Common myeloid progenitor, CD34-positive (primary cell): ENCODE data around the gene SOS1.

ENCODE experiments used
- CTCF ChIA-PET: fragments of 350-600 bp; sonication (Branson Sonifier 250); formaldehyde crosslinking; loops from one replicate; lab custom pipeline; 2021; ENCODE audit warnings: antibody characterized with exemption; lab: Charles Lee
- POLR2A ChIA-PET: fragments of 350-600 bp; sonication (Branson Sonifier 250); formaldehyde crosslinking; loops from one replicate; lab custom pipeline; 2021; ENCODE audit warnings: antibody characterized with exemption; lab: Charles Lee
- DNase-seq, 3 donors: peaks; one replicate each; pipeline versions ENCODE4 v3.0.0 to v3.0.0-alpha.2; 2013
- H3K27ac ChIP-seq, 2 experiments: 1 replicate in 1 of 2; 2 replicates in 1 of 2; pipeline ENCODE4 v1.7.0; 2013; ENCODE audit warnings: inconsistent platforms in 2 of 2, low read length in 2 of 2, mild to moderate bottlenecking in 2 of 2, low read depth in 1 of 2, moderate library complexity in 1 of 2; ENCODE audit not compliant: severe bottlenecking in 2 of 2, insufficient read depth in 1 of 2, poor library complexity in 1 of 2
- H3K27me3 ChIP-seq, 5 experiments: replicated peaks in 2 of 5; 1 replicate in 3 of 5; 2 replicates in 2 of 5; pipeline versions ENCODE4 v1.6.1 to v1.7.0; 2013; ENCODE audit warnings: low read length in 4 of 5, mild to moderate bottlenecking in 2 of 5, moderate library complexity in 2 of 5, inconsistent platforms in 1 of 5; ENCODE audit not compliant: insufficient read depth in 5 of 5, control insufficient read depth in 4 of 5
- H3K36me3 ChIP-seq, 4 experiments: 1 replicate in 2 of 4; 2 replicates in 2 of 4; pipeline versions ENCODE4 v1.6.1 to v1.7.0; 2013; ENCODE audit warnings: low read length in 3 of 4, control low read depth in 1 of 4, mild to moderate bottlenecking in 1 of 4; ENCODE audit not compliant: control insufficient read depth in 4 of 4, insufficient read depth in 4 of 4
- H3K4me1 ChIP-seq, 4 experiments: 1 replicate in 3 of 4; 2 replicates in 1 of 4; pipeline versions ENCODE4 v1.6.1 to v1.7.1; 2013; ENCODE audit warnings: low read length in 3 of 4, mild to moderate bottlenecking in 3 of 4, control low read depth in 1 of 4, inconsistent platforms in 1 of 4, moderate library complexity in 1 of 4; ENCODE audit not compliant: control insufficient read depth in 4 of 4, insufficient read depth in 4 of 4; ENCODE audit errors: control extremely low read depth in 1 of 4
- H3K4me3 ChIP-seq, 7 experiments: 1 replicate in 4 of 7; 2 replicates in 3 of 7; pipeline versions ENCODE4 v1.5.1 to v1.7.0; 2013; ENCODE audit warnings: mild to moderate bottlenecking in 7 of 7, low read length in 6 of 7, moderate library complexity in 6 of 7, inconsistent platforms in 2 of 7, low read depth in 2 of 7, control low read depth in 1 of 7; ENCODE audit not compliant: insufficient read depth in 4 of 7, control insufficient read depth in 1 of 7; ENCODE audit errors: extremely low read depth in 1 of 7
- H3K9me3 ChIP-seq, 5 experiments: 1 replicate in 4 of 5; 2 replicates in 1 of 5; pipeline versions ENCODE4 v1.6.1 to v1.7.1; 2013; ENCODE audit warnings: low read length in 4 of 5, mild to moderate bottlenecking in 2 of 5, inconsistent platforms in 1 of 5, low read depth in 1 of 5, moderate library complexity in 1 of 5; ENCODE audit not compliant: control insufficient read depth in 4 of 5, insufficient read depth in 2 of 5; ENCODE audit errors: control extremely low read depth in 1 of 5
- WGBS: methylation state at CpG from one replicate; pipeline ENCODE4 v1.1.5; 2013; ENCODE audit not compliant: insufficient coverage; 5-methylcytosine and 5-hydroxymethylcytosine counted together

SOS1 gene

GRCh38 chr2:39128919-39129391 is 8.1 kb upstream of the SOS1 start:
- Histone ChIP-seq H3K4me1 (peaks cover 10 to 22% (median 16%) of the 10 kb centered on the region in 4 experiments), H3K27ac (no peak overlapping the region), H3K27me3 (no peaks in the 10 kb centered on the region), H3K9me3 (no peaks in the 10 kb centered on the region), H3K4me3 (peak overlapping the region in 1 of 7 experiments; percentile 10), H3K36me3 (no peaks in the 10 kb centered on the region)
- ChIA-PET POLR2A (no interaction called here), CTCF (interaction anchor here (1.3 kb wide), 1 partner anchor 100 kb away, joined by 3 read pairs; no protein-coding TSS in a partner anchor)
- peak in 2 of 3 donors; percentile 71 to 72 for DNase-seq
- no CpG with 5 or more reads among the region's 1 CpG for WGBS

- Histone ChIP-seq H3K4me3 (no peak overlapping the region), H3K4me1 (peaks cover 14 to 32% (median 26%) of the 10 kb centered on the region in 4 experiments), H3K27ac (no peak overlapping the region), H3K36me3 (no peaks in the 10 kb centered on the region), H3K27me3 (no peaks in the 10 kb centered on the region), H3K9me3 (no peaks in the 10 kb centered on the region)
- peak in 2 of 3 donors; percentile 59 to 72 for DNase-seq
- ChIA-PET POLR2A (interaction anchor here (0.6 to 0.7 kb wide), 3 partner anchors 110 to 606 kb away, joined by 3 to 4 read pairs (median 3); no protein-coding TSS in a partner anchor), CTCF (interaction anchor here (0.6 to 1.3 kb wide), 3 partner anchors 10 to 101 kb away, joined by 3 read pairs; no protein-coding TSS in a partner anchor)
- no CpG with 5 or more reads among the region's 1 CpG for WGBS
Measured at GRCh38 chr2:39127973-39128372, 7.1 kb upstream of the SOS1 start.

GRCh38 chr2:39124746-39125057 is 3.9 kb upstream of the SOS1 start:
- DNase-seq: no peak
- WGBS: 1% methylated on average over 10 of the region's 10 CpGs

GRCh38 chr2:39124000-39124745 is 3.3 kb upstream of the SOS1 start:
- POLR2A ChIA-PET: interaction anchor here (0.6 to 1.0 kb wide), 3 partner anchors 35 to 104 kb away, joined by 3 to 6 read pairs (median 4); no protein-coding TSS in a partner anchor
- peaks cover 27 to 55% (median 41%) of the 10 kb centered on the region in 4 experiments for H3K4me1 ChIP-seq
- H3K27ac ChIP-seq: peak overlapping the region; percentile 74 to 94
- 0% methylated on average over 56 of the region's 58 CpGs for WGBS
- DNase-seq: peak; percentile 99 to 100 (median 100)
- H3K9me3 ChIP-seq: no peaks in the 10 kb centered on the region
- H3K4me3 ChIP-seq: peak overlapping the region; percentile 58 to 96 (median 94)
- H3K27me3 ChIP-seq: no peaks in the 10 kb centered on the region
- CTCF ChIA-PET: interaction anchor here (0.6 to 1.4 kb wide), 14 partner anchors 9 to 603 kb away, joined by 3 to 6 read pairs (median 4); no protein-coding TSS in a partner anchor
- no peaks in the 10 kb centered on the region for H3K36me3 ChIP-seq

More at GRCh38 chr2:39124746-39125057, 3.9 kb upstream of the SOS1 start:
- Histone ChIP-seq H3K36me3 (no peaks in the 10 kb centered on the region), H3K27ac (peak overlapping the region; percentile 66 to 89), H3K9me3 (no peaks in the 10 kb centered on the region), H3K27me3 (no peaks in the 10 kb centered on the region), H3K4me3 (peak overlapping the region; percentile 58 to 96 (median 90)), H3K4me1 (peaks cover 25 to 52% (median 39%) of the 10 kb centered on the region in 4 experiments)
- ChIA-PET CTCF (interaction anchor here (1.0 to 1.4 kb wide), 12 partner anchors 9 to 105 kb away, joined by 3 to 6 read pairs (median 4); no protein-coding TSS in a partner anchor), POLR2A (interaction anchor here (0.6 to 1.0 kb wide), 3 partner anchors 36 to 103 kb away, joined by 3 to 6 read pairs (median 4); no protein-coding TSS in a partner anchor)

- peak overlapping the region; percentile 58 to 94 (median 86) for H3K4me3 ChIP-seq
- ChIA-PET POLR2A (interaction anchor here (0.9 kb wide), 1 partner anchor 93 kb away, joined by 4 read pairs; no protein-coding TSS in a partner anchor), CTCF (interaction anchor here (0.6 to 1.4 kb wide), 9 partner anchors 12 to 602 kb away, joined by 3 to 6 read pairs (median 4); no protein-coding TSS in a partner anchor)
- H3K36me3 ChIP-seq: no peaks in the 10 kb centered on the region
- 73% methylated on average over 20 of the region's 25 CpGs for WGBS
- no peaks in the 10 kb centered on the region for H3K27me3 ChIP-seq
- no peak for DNase-seq
- H3K4me1 ChIP-seq: peaks cover 31 to 60% (median 43%) of the 10 kb centered on the region in 4 experiments
- H3K9me3 ChIP-seq: no peaks in the 10 kb centered on the region
- H3K27ac ChIP-seq: peak overlapping the region; percentile 74 to 94
Measured at GRCh38 chr2:39123436-39123999, 2.7 kb upstream of the SOS1 start.

- ChIA-PET CTCF (interaction anchor here (0.8 to 4.6 kb wide), 6 partner anchors 56 to 107 kb away, joined by 3 to 51 read pairs (median 4); no protein-coding TSS in a partner anchor), POLR2A (no interaction called here)
- H3K27me3 ChIP-seq: no peaks in the 10 kb centered on the region
- peaks cover 32 to 65% (median 46%) of the 10 kb centered on the region in 4 experiments for H3K4me1 ChIP-seq
- H3K36me3 ChIP-seq: peaks cover 0 to 6% (median 3%) of the 10 kb centered on the region in 4 experiments
- peak overlapping the region; percentile 80 to 97 (median 88) for H3K4me3 ChIP-seq
- no peaks in the 10 kb centered on the region for H3K9me3 ChIP-seq
- DNase-seq: peak in 1 of 3 donors; percentile 33
- H3K27ac ChIP-seq: peak overlapping the region; percentile 90 to 94
- 56% methylated on average over 2 of the region's 7 CpGs for WGBS
Measured at GRCh38 chr2:39121523-39122063, 742 bp upstream of the SOS1 start.
